Measurements from ENCODE around the gene EFCAB6.

Gene EFCAB6

DNA sequence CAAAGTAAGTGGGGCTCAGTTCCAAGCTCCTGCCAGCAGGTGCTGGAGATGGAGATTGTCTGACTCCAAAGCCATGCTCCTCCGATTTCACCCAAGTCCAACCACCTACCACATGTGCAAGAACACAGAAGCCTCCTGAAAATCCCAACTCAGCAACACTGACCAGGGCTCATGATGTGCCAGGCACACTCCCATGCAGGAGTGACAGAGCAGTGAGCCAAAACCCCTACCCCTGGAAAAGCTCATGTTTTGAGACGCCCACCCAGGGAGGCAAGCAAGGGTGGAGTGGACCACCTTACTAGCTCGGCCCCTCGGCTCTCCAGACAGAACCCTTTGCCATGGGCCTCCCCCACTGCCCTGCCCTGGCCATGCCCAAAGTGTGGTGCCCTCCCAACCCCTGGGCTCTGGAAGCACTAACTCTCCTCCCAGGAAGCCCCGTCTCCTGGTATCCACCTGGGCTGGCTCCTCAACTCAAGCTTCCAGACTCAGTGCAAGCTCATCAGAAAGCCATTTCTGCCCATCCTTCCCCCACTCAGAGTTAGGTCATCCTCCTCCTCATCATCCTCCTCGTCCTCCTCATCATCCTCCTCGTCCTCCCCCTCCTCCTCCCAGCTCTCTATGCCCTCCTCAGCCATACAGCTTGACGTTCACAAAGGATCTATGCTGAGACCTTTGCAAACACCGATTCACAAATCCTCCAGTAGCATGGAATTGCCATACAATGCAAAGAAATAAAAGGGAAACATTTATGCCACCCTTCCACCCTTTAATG is 245.4 kb downstream of the EFCAB6 start:
- ATAC-seq: no peak
- TF ChIP-seq SNAI2 (CRISPR knock-in tag; IDR thresholded peaks at IDR 0.05) (no peak), ZFP3 (CRISPR knock-in tag; IDR thresholded peaks at IDR 0.05) (no peak)

DNA sequence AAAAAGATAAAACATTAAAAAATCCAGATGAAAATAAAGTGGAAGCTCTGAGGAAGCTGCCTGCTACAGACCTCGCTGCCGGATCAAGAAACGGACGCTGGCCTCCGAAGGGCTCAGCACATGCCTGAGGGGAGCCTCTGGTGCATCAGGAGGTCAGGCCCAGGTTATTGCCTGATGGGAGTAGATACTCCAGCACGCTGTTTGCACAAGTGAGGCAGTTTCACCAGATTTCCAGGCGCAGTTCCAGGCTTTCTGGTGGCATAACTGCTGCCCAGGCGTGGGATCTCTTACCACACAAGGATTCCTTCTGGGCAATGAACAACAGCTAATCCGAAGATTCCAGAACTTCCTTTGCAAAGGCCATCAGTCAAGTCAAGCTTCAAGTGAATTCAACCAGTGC is 246.1 kb downstream of the EFCAB6 start:
- TF ChIP-seq ZFP30 (CRISPR knock-in tag; IDR thresholded peaks at IDR 0.05) (no peak), TOX (CRISPR knock-in tag; IDR thresholded peaks at IDR 0.05; ENCODE audit: borderline replicate concordance) (no peak), ZNF565 (CRISPR knock-in tag; conservative IDR thresholded peaks at IDR 0.05; ENCODE audit: low read depth) (no peak)
- no peak for ATAC-seq

DNA sequence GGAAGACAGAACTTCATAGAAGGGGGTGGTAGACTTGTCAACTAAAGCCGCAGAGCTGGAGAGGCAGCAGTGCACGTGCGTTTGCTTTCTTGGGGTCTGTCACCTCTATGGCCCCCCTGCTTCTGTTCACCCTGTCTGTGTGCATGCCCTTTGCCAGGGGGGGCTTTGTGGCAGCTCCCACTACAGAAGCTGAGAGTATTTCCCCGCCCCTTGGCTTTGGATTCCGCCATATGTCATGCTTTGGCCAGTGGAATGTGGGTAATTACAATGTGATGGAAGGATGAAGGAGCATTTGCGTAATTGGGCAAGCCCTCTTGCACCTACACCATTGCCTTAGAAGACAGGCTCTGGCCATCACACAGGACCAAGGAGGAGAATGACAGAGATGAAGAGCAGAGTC is 247.2 kb downstream of the EFCAB6 start:
- no peak for TF ChIP-seq GLIS3 (CRISPR knock-in tag; IDR thresholded peaks at IDR 0.05)
- TF ChIP-seq, protein P1, sequence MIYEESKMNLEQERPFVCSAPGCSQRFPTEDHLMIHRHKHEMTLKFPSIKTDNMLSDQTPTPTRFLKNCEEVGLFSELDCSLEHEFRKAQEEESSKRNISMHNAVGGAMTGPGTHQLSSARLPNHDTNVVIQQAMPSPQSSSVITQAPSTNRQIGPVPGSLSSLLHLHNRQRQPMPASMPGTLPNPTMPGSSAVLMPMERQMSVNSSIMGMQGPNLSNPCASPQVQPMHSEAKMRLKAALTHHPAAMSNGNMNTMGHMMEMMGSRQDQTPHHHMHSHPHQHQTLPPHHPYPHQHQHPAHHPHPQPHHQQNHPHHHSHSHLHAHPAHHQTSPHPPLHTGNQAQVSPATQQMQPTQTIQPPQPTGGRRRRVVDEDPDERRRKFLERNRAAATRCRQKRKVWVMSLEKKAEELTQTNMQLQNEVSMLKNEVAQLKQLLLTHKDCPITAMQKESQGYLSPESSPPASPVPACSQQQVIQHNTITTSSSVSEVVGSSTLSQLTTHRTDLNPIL (CRISPR knock-in tag; IDR thresholded peaks at IDR 0.05; ENCODE audit: low read depth): no peak
- TF ChIP-seq ZNF8 (CRISPR knock-in tag; IDR thresholded peaks at IDR 0.05): no peak
- no peak for TF ChIP-seq PPARA (CRISPR knock-in tag; IDR thresholded peaks at IDR 0.05; ENCODE audit: borderline replicate concordance)
- no peak for TF ChIP-seq RARB (CRISPR knock-in tag; IDR thresholded peaks at IDR 0.05)
- TF ChIP-seq, protein P2, sequence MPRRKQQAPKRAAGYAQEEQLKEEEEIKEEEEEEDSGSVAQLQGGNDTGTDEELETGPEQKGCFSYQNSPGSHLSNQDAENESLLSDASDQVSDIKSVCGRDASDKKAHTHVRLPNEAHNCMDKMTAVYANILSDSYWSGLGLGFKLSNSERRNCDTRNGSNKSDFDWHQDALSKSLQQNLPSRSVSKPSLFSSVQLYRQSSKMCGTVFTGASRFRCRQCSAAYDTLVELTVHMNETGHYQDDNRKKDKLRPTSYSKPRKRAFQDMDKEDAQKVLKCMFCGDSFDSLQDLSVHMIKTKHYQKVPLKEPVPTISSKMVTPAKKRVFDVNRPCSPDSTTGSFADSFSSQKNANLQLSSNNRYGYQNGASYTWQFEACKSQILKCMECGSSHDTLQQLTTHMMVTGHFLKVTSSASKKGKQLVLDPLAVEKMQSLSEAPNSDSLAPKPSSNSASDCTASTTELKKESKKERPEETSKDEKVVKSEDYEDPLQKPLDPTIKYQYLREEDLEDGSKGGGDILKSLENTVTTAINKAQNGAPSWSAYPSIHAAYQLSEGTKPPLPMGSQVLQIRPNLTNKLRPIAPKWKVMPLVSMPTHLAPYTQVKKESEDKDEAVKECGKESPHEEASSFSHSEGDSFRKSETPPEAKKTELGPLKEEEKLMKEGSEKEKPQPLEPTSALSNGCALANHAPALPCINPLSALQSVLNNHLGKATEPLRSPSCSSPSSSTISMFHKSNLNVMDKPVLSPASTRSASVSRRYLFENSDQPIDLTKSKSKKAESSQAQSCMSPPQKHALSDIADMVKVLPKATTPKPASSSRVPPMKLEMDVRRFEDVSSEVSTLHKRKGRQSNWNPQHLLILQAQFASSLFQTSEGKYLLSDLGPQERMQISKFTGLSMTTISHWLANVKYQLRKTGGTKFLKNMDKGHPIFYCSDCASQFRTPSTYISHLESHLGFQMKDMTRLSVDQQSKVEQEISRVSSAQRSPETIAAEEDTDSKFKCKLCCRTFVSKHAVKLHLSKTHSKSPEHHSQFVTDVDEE (CRISPR knock-in tag; IDR thresholded peaks at IDR 0.05): no peak
- no peak for TF ChIP-seq ZC3H10 (CRISPR knock-in tag; IDR thresholded peaks at IDR 0.05)
- TF ChIP-seq, protein P3, sequence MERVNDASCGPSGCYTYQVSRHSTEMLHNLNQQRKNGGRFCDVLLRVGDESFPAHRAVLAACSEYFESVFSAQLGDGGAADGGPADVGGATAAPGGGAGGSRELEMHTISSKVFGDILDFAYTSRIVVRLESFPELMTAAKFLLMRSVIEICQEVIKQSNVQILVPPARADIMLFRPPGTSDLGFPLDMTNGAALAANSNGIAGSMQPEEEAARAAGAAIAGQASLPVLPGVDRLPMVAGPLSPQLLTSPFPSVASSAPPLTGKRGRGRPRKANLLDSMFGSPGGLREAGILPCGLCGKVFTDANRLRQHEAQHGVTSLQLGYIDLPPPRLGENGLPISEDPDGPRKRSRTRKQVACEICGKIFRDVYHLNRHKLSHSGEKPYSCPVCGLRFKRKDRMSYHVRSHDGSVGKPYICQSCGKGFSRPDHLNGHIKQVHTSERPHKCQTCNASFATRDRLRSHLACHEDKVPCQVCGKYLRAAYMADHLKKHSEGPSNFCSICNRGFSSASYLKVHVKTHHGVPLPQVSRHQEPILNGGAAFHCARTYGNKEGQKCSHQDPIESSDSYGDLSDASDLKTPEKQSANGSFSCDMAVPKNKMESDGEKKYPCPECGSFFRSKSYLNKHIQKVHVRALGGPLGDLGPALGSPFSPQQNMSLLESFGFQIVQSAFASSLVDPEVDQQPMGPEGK (CRISPR knock-in tag; IDR thresholded peaks at IDR 0.05; ENCODE audit: borderline replicate concordance): no peak
- no peak for TF ChIP-seq ZFP3 (CRISPR knock-in tag; IDR thresholded peaks at IDR 0.05)
- TF ChIP-seq, protein P4, sequence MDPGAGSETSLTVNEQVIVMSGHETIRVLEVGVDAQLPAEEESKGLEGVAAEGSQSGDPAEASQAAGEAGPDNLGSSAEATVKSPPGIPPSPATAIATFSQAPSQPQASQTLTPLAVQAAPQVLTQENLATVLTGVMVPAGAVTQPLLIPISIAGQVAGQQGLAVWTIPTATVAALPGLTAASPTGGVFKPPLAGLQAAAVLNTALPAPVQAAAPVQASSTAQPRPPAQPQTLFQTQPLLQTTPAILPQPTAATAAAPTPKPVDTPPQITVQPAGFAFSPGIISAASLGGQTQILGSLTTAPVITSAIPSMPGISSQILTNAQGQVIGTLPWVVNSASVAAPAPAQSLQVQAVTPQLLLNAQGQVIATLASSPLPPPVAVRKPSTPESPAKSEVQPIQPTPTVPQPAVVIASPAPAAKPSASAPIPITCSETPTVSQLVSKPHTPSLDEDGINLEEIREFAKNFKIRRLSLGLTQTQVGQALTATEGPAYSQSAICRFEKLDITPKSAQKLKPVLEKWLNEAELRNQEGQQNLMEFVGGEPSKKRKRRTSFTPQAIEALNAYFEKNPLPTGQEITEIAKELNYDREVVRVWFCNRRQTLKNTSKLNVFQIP (CRISPR knock-in tag; IDR thresholded peaks at IDR 0.05; ENCODE audit: borderline replicate concordance, low read depth): no peak
- no peak for TF ChIP-seq TCF4 (CRISPR knock-in tag; IDR thresholded peaks at IDR 0.05; ENCODE audit: borderline replicate concordance)
- TF ChIP-seq ZNF565 (CRISPR knock-in tag; conservative IDR thresholded peaks at IDR 0.05; ENCODE audit: low read depth): no peak

DNA sequence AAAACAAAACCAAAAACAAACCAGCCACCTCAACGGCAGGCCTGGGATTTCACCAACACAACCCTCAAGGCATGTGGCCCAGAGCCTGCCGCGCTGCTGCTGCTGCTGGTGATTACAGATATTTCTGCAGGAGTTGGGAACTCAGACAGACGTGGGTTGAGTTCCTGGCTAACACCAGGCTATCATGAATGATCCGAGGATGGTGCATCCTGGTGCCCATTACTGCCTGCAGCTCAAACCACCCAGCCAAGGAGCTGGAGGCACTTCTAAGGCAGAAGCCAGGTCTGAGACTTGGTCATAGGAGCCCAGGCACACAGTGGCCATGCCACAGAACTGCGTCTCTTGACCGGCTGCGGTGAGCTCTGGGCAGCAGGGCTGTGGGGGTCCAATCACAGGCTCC is 248.5 kb downstream of the EFCAB6 start:
- no peak for ATAC-seq
- TF ChIP-seq OSR1 (CRISPR knock-in tag; IDR thresholded peaks at IDR 0.05): no peak
- TF ChIP-seq ZNF70 (CRISPR knock-in tag; IDR thresholded peaks at IDR 0.05): no peak
- TF ChIP-seq TCF4 (CRISPR knock-in tag; IDR thresholded peaks at IDR 0.05; ENCODE audit: borderline replicate concordance): no peak
- no peak for TF ChIP-seq BACH2 (CRISPR knock-in tag; IDR thresholded peaks at IDR 0.05; ENCODE audit: borderline replicate concordance)

More for the DNA sequence above, 247.2 kb downstream of the EFCAB6 start:
- no peak for ATAC-seq

DNA sequence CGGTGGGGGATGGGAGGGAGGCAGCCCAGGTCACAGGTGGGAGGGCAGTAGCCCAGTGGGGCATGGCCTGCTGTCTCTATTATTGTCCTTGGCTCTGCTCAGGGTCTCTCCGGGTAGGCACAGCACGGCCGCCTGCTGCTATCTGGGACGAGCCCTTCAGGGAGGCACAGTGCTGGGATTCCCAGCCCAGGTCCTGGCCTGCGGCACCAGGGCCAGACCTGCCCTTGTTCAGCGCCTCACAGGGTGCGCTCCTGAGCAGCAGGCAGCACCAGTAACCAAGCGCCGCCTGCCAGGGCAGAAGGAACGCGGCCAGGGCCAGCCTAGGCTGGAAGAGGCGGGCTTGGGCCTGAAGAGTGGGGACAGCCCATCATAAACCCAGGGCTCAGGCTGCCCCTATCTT is 249.3 kb downstream of the EFCAB6 start:
- ATAC-seq: no peak
- TF ChIP-seq ZNF70 (CRISPR knock-in tag; IDR thresholded peaks at IDR 0.05): no peak
- no peak for TF ChIP-seq ZC3H10 (CRISPR knock-in tag; IDR thresholded peaks at IDR 0.05)
- TF ChIP-seq, protein P2 (CRISPR knock-in tag; IDR thresholded peaks at IDR 0.05): no peak
- no peak for TF ChIP-seq ZFP3 (CRISPR knock-in tag; IDR thresholded peaks at IDR 0.05)
- no peak for TF ChIP-seq ARNTL (CRISPR knock-in tag; IDR thresholded peaks at IDR 0.05; ENCODE audit: borderline replicate concordance, low read depth)
- no peak for TF ChIP-seq TCF4 (CRISPR knock-in tag; IDR thresholded peaks at IDR 0.05; ENCODE audit: borderline replicate concordance)
- no peak for TF ChIP-seq PPARA (CRISPR knock-in tag; IDR thresholded peaks at IDR 0.05; ENCODE audit: borderline replicate concordance)

All from SK-N-SH treated with all-trans-retinoic acid at 6 μM for 48 hours (cell line).